ENCODE results near the gene TST.

DNA sequence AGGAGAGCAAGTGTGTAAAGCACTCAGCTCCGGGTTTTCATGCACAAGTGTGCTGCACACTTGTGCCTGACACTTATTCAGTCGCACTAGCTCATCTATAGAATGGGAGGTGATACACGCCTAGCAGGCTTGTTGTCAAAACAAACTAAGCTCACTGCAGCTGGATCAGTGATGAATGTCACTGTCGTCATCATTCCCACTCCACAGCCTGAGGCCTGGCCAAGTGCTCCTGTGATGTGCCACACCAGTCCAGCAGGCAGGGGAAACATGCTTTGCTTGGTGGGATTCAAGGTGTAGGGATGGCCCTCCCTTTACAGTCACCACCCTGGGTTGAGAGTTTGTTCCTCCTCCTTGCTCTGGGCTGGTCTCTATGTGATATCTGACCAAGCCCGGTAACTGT is 7.1 kb upstream of the TST start:
- TF ChIP-seq, protein P1, sequence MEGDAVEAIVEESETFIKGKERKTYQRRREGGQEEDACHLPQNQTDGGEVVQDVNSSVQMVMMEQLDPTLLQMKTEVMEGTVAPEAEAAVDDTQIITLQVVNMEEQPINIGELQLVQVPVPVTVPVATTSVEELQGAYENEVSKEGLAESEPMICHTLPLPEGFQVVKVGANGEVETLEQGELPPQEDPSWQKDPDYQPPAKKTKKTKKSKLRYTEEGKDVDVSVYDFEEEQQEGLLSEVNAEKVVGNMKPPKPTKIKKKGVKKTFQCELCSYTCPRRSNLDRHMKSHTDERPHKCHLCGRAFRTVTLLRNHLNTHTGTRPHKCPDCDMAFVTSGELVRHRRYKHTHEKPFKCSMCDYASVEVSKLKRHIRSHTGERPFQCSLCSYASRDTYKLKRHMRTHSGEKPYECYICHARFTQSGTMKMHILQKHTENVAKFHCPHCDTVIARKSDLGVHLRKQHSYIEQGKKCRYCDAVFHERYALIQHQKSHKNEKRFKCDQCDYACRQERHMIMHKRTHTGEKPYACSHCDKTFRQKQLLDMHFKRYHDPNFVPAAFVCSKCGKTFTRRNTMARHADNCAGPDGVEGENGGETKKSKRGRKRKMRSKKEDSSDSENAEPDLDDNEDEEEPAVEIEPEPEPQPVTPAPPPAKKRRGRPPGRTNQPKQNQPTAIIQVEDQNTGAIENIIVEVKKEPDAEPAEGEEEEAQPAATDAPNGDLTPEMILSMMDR (IDR thresholded peaks at IDR 0.05; ENCODE audit: low read depth, low read length): no peak
- TF ChIP-seq EZH2phosphoT487 (IDR thresholded peaks at IDR 0.05; ENCODE audit: low read depth): no peak

All from OCI-LY3 (cell line).